Fibroblast of pulmonary artery (primary cell): Measurements from ENCODE around the gene INHBB.

ENCODE experiments used
- DNase-seq: peaks from one replicate; pipeline ENCODE4 v3.0.0-alpha.2; 2010; ENCODE audit warnings: low read depth
- H3K4me3 ChIP-seq: replicated peaks from 2 replicates; pipeline ENCODE4 v1.5.1; 2011; ENCODE audit warnings: low read depth, mild to moderate bottlenecking, control low read depth, low read length, moderate library complexity
- TF ChIP-seq, protein P1 (sequence below): IDR thresholded peaks from 2 replicates; pipeline ENCODE4 v1.5.1; 2011; ENCODE audit warnings: mild to moderate bottlenecking, control low read depth, low read length, inconsistent platforms; ENCODE audit errors: missing control alignments

INHBB gene

DNA sequence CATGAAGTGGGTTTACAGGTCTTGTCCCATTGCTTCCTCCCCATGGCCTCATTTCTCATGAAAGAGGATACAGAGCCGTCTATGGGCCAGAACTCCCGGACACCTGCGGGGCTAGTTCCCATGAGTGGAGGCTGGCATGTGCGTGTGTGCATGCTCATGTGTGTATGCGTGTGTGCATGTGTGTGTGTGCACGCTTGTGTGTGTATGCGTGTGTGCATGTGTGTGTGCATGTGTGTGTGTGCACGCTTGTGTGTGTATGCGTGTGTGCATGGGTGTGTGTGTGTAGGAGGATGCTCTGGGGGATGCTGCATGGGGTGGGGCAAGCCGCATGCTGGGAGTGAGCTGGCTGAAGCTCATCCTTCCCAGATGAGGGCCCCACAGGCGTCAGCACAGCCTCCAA, 20.8 kb downstream of the INHBB start:
- DNase-seq, result no peak
- no peak overlapping the region for H3K4me3 ChIP-seq
- TF ChIP-seq, protein P1, sequence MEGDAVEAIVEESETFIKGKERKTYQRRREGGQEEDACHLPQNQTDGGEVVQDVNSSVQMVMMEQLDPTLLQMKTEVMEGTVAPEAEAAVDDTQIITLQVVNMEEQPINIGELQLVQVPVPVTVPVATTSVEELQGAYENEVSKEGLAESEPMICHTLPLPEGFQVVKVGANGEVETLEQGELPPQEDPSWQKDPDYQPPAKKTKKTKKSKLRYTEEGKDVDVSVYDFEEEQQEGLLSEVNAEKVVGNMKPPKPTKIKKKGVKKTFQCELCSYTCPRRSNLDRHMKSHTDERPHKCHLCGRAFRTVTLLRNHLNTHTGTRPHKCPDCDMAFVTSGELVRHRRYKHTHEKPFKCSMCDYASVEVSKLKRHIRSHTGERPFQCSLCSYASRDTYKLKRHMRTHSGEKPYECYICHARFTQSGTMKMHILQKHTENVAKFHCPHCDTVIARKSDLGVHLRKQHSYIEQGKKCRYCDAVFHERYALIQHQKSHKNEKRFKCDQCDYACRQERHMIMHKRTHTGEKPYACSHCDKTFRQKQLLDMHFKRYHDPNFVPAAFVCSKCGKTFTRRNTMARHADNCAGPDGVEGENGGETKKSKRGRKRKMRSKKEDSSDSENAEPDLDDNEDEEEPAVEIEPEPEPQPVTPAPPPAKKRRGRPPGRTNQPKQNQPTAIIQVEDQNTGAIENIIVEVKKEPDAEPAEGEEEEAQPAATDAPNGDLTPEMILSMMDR, result no peak

GRCh38 chr2:120367221-120367620, 21.3 kb downstream of the INHBB start:
- DNase-seq, result no peak
- TF ChIP-seq, protein P1, result no peak
- no peak overlapping the region for H3K4me3 ChIP-seq

- no peak overlapping the region for H3K4me3 ChIP-seq
- TF ChIP-seq, protein P1, result no peak
- no peak for DNase-seq
Observed at GRCh38 chr2:120367649-120368048, 21.7 kb downstream of the INHBB start.

- TF ChIP-seq, protein P1, result no peak
- no peak for DNase-seq
- H3K4me3 ChIP-seq, result no peak overlapping the region
Observed at GRCh38 chr2:120368086-120368485, 22.1 kb downstream of the INHBB start.

GRCh38 chr2:120369250-120369649, 23.3 kb downstream of the INHBB start:
- TF ChIP-seq, protein P1, result no peak
- no peak for DNase-seq
- no peak overlapping the region for H3K4me3 ChIP-seq

GRCh38 chr2:120371969-120372625, 26.2 kb downstream of the INHBB start:
- TF ChIP-seq, protein P1, result no peak
- no peak for DNase-seq
- no peak overlapping the region for H3K4me3 ChIP-seq

DNA sequence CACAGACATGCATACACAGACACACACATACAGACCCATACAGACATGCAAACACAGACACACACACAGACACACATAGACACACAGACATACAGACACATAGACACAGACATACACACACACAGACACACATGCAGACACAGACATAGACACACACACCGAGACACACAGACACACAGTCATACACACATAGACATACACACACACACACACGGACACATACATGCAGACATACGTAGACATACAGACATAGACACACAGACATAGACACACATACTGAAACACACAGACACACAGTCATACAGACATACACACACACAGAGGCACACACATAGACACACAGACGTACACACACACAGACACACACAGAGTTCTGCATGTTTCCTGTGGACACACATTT, 26.9 kb downstream of the INHBB start:
- TF ChIP-seq, protein P1, result no peak
- DNase-seq, result no peak
- no peak overlapping the region for H3K4me3 ChIP-seq
